ENCODE results near the gene PCNX2. TPM values are rescaled to one million over a fixed set of nuclear protein-coding genes. Genes with fewer than 3 reads are reported as not detected.

Gene PCNX2
- total RNA-seq, 1 donor: 56.8 TPM

GRCh38 chr1:233144434-233144833 is 151.1 kb downstream of the PCNX2 start:
- H4K20me1 ChIP-seq (ENCODE audit: insufficient read depth, low read length): no peaks in the 10 kb centered on the region
- DNase-seq (ENCODE audit: insufficient read length, low spot score, missing footprints): no peak
- no peaks in the 10 kb centered on the region for H3K4me1 ChIP-seq (ENCODE audit: insufficient read depth, low read length)
- H3K9me3 ChIP-seq (ENCODE audit: low read depth, low read length): no peaks in the 10 kb centered on the region
- no peak overlapping the region for H3K27ac ChIP-seq (ENCODE audit: low read depth, low read length)
- H3K79me2 ChIP-seq (ENCODE audit: insufficient read depth, low read length): no peaks in the 10 kb centered on the region
- no peak overlapping the region for H2AFZ ChIP-seq (ENCODE audit: low read length)
- no peak for TF ChIP-seq CTCF (IDR thresholded peaks at IDR 0.05; ENCODE audit: extremely low read depth, low read depth, low read length)
- H3K4me3 ChIP-seq (ENCODE audit: insufficient read depth, low read length): no peak overlapping the region
- no peaks in the 10 kb centered on the region for H3K27me3 ChIP-seq (ENCODE audit: insufficient read depth, low read length)
- H3K36me3 ChIP-seq (ENCODE audit: insufficient read depth, low read length): peaks cover 3% of the 10 kb centered on the region
- H3K4me2 ChIP-seq (ENCODE audit: insufficient read depth, low read length): no peak overlapping the region

- no peaks in the 10 kb centered on the region for H3K27me3 ChIP-seq (ENCODE audit: insufficient read depth, low read length)
- no peaks in the 10 kb centered on the region for H3K9me3 ChIP-seq (ENCODE audit: low read depth, low read length)
- no peaks in the 10 kb centered on the region for H3K4me1 ChIP-seq (ENCODE audit: insufficient read depth, low read length)
- no peaks in the 10 kb centered on the region for H4K20me1 ChIP-seq (ENCODE audit: insufficient read depth, low read length)
- no peak overlapping the region for H2AFZ ChIP-seq (ENCODE audit: low read length)
- no peak for TF ChIP-seq CTCF (IDR thresholded peaks at IDR 0.05; ENCODE audit: extremely low read depth, low read depth, low read length)
- peaks cover 4% of the 10 kb centered on the region for H3K36me3 ChIP-seq (ENCODE audit: insufficient read depth, low read length)
- no peak overlapping the region for H3K27ac ChIP-seq (ENCODE audit: low read depth, low read length)
- no peak overlapping the region for H3K4me3 ChIP-seq (ENCODE audit: insufficient read depth, low read length)
- no peaks in the 10 kb centered on the region for H3K79me2 ChIP-seq (ENCODE audit: insufficient read depth, low read length)
- no peak overlapping the region for H3K4me2 ChIP-seq (ENCODE audit: insufficient read depth, low read length)
- no peak for DNase-seq (ENCODE audit: insufficient read length, low spot score, missing footprints)
These were observed 152.3 kb downstream of the PCNX2 start for GRCh38 chr1:233143241-233143640.

- Histone ChIP-seq H3K9me3 (ENCODE audit: low read depth, low read length) (no peaks in the 10 kb centered on the region), H4K20me1 (ENCODE audit: insufficient read depth, low read length) (no peaks in the 10 kb centered on the region), H3K27ac (ENCODE audit: low read depth, low read length) (no peak overlapping the region), H2AFZ (ENCODE audit: low read length) (no peak overlapping the region), H3K4me2 (ENCODE audit: insufficient read depth, low read length) (no peak overlapping the region), H3K27me3 (ENCODE audit: insufficient read depth, low read length) (no peaks in the 10 kb centered on the region), H3K79me2 (ENCODE audit: insufficient read depth, low read length) (no peaks in the 10 kb centered on the region), H3K4me1 (ENCODE audit: insufficient read depth, low read length) (no peaks in the 10 kb centered on the region), H3K36me3 (ENCODE audit: insufficient read depth, low read length) (peaks cover 8% of the 10 kb centered on the region), H3K4me3 (ENCODE audit: insufficient read depth, low read length) (no peak overlapping the region)
- DNase-seq (ENCODE audit: insufficient read length, low spot score, missing footprints): no peak
- TF ChIP-seq CTCF (IDR thresholded peaks at IDR 0.05; ENCODE audit: extremely low read depth, low read depth, low read length): no peak
These were observed 154.6 kb downstream of the PCNX2 start for GRCh38 chr1:233140974-233141373.

- no peaks in the 10 kb centered on the region for H3K79me2 ChIP-seq (ENCODE audit: insufficient read depth, low read length)
- no peak overlapping the region for H3K27ac ChIP-seq (ENCODE audit: low read depth, low read length)
- H3K9me3 ChIP-seq (ENCODE audit: low read depth, low read length): no peaks in the 10 kb centered on the region
- H3K27me3 ChIP-seq (ENCODE audit: insufficient read depth, low read length): no peaks in the 10 kb centered on the region
- H3K36me3 ChIP-seq (ENCODE audit: insufficient read depth, low read length): peaks cover 8% of the 10 kb centered on the region
- H2AFZ ChIP-seq (ENCODE audit: low read length): no peak overlapping the region
- H3K4me3 ChIP-seq (ENCODE audit: insufficient read depth, low read length): no peak overlapping the region
- no peak overlapping the region for H3K4me2 ChIP-seq (ENCODE audit: insufficient read depth, low read length)
- no peaks in the 10 kb centered on the region for H3K4me1 ChIP-seq (ENCODE audit: insufficient read depth, low read length)
- TF ChIP-seq CTCF (IDR thresholded peaks at IDR 0.05; ENCODE audit: extremely low read depth, low read depth, low read length): no peak
- DNase-seq (ENCODE audit: insufficient read length, low spot score, missing footprints): no peak
- no peaks in the 10 kb centered on the region for H4K20me1 ChIP-seq (ENCODE audit: insufficient read depth, low read length)
These were observed 155.0 kb downstream of the PCNX2 start for GRCh38 chr1:233140499-233140898.
